Right atrium auricular region (tissue), 2 donors: ENCODE data around the gene MGAT5B. TPM values are rescaled to one million over a fixed set of nuclear protein-coding genes. Genes with fewer than 3 reads are reported as not detected.

Experiments
- DNase-seq: peaks from one replicate; pipeline ENCODE4 v3.0.0-alpha.2; 2019; ENCODE audit warnings: low spot score
- H3K27ac ChIP-seq, 2 donors: fragments of 200-600 bp; sonication (generic); 1 replicate in 1 of 2; 2 replicates in 1 of 2; pipeline ENCODE4 v1.5.1; 2016 to 2019
- H3K27me3 ChIP-seq, 2 donors: fragments of 200-600 bp; sonication (generic); one replicate each; pipeline versions ENCODE4 v1.5.1 to v1.6.0; 2017 to 2019
- H3K36me3 ChIP-seq: fragments of 200-600 bp; sonication (generic); one replicate; pipeline ENCODE4 v1.5.1; 2016
- H3K4me1 ChIP-seq, 2 donors: fragments of 200-600 bp; sonication (generic); one replicate each; pipeline versions ENCODE4 v1.5.1 to v1.6.0; 2017 to 2019
- H3K4me3 ChIP-seq, 2 donors: fragments of 200-600 bp; sonication (generic); 1 replicate in 1 of 2; 2 replicates in 1 of 2; pipeline ENCODE4 v1.5.1; 2017 to 2019; ENCODE audit warnings: mild to moderate bottlenecking in 1 of 2, moderate library complexity in 1 of 2
- H3K9me3 ChIP-seq, 2 donors: fragments of 200-600 bp; sonication (generic); one replicate each; pipeline ENCODE4 v1.5.1; 2019
- CTCF ChIP-seq, 2 donors: fragments of 200-600 bp; sonication (generic); IDR thresholded peaks; one replicate each; pipeline ENCODE4 v1.5.1; 2019; ENCODE audit warnings: antibody characterized with exemption in 2 of 2
- total RNA-seq, 2 donors: library from RNA; depleted of rRNA; stranded (reverse); fragments of >200 nt; gene quantifications; one replicate each; pipeline ENCODE4 v1.1.0, GENCODE V29; 2016

The MGAT5B gene
- total RNA-seq, 2 donors from 2014 or later: not detected

GRCh38 chr17:76992891-76993290, 124.7 kb downstream of the MGAT5B start:
- Histone ChIP-seq H3K27ac (no peak overlapping the region), H3K4me1 (no peaks in the 10 kb centered on the region), H3K9me3 (no peaks in the 10 kb centered on the region), H3K36me3 (no peaks in the 10 kb centered on the region), H3K27me3 (no peaks in the 10 kb centered on the region), H3K4me3 (no peak overlapping the region)
- TF ChIP-seq CTCF (IDR thresholded peaks at IDR 0.05): no peak
- DNase-seq: no peak

DNA sequence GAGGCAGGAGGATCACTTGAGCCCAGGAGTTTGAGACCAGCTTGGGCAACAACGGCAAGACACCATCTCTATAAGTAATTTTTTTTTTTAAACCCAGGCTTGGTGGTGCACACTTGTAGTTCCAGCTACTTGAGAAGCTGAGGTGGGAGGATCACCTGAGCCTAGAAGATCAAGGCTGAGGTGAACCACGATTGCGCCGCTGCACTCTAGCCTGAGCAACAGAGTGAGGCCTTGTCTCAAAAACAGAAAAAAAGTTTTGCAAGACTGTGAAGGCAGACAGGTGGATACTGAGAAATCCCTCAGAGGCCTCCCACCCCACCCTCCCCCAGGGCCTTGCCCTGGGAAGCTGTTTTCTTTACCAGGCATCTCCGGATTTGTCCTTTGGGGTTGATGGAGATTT, 125.4 kb downstream of the MGAT5B start:
- H3K4me1 ChIP-seq: no peaks in the 10 kb centered on the region

DNA sequence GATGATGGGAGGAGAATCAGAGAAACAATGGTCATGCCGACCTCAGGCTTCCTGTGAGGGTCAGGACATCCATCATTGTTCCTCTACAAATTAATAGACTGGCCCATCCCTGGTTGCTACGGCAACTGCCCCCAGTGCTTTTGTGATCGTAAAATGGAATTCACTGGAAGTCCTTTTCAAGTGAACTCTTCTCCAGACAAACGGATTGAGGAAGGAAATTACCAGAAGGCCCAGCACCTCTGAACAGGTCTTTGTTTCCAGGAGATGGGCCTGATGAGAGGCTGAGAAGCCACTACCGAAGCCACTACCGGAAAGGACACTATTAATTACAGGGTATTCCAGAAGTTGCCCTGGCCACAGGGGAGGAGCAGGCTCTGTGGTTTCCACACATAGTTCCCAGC, 126.0 kb downstream of the MGAT5B start:
- H3K4me3 ChIP-seq: no peak overlapping the region
- H3K9me3 ChIP-seq: no peaks in the 10 kb centered on the region
- no peak overlapping the region for H3K27ac ChIP-seq
- no peak for DNase-seq
- TF ChIP-seq CTCF (IDR thresholded peaks at IDR 0.05): no peak
- H3K36me3 ChIP-seq: no peaks in the 10 kb centered on the region
- no peaks in the 10 kb centered on the region for H3K27me3 ChIP-seq
- H3K4me1 ChIP-seq: no peaks in the 10 kb centered on the region

More for the DNA sequence above, 125.4 kb downstream of the MGAT5B start:
- Histone ChIP-seq H3K4me3 (no peak overlapping the region), H3K27me3 (no peaks in the 10 kb centered on the region), H3K36me3 (no peaks in the 10 kb centered on the region), H3K9me3 (no peaks in the 10 kb centered on the region), H3K27ac (no peak overlapping the region)
- DNase-seq: no peak
- TF ChIP-seq CTCF (IDR thresholded peaks at IDR 0.05): no peak

GRCh38 chr17:76995387-76996105, 127.3 kb downstream of the MGAT5B start:
- Histone ChIP-seq H3K9me3 (no peaks in the 10 kb centered on the region), H3K4me1 (no peaks in the 10 kb centered on the region), H3K27ac (no peak overlapping the region), H3K4me3 (no peak overlapping the region), H3K36me3 (no peaks in the 10 kb centered on the region), H3K27me3 (no peaks in the 10 kb centered on the region)
- TF ChIP-seq CTCF (IDR thresholded peaks at IDR 0.05): no peak
- no peak for DNase-seq

DNA sequence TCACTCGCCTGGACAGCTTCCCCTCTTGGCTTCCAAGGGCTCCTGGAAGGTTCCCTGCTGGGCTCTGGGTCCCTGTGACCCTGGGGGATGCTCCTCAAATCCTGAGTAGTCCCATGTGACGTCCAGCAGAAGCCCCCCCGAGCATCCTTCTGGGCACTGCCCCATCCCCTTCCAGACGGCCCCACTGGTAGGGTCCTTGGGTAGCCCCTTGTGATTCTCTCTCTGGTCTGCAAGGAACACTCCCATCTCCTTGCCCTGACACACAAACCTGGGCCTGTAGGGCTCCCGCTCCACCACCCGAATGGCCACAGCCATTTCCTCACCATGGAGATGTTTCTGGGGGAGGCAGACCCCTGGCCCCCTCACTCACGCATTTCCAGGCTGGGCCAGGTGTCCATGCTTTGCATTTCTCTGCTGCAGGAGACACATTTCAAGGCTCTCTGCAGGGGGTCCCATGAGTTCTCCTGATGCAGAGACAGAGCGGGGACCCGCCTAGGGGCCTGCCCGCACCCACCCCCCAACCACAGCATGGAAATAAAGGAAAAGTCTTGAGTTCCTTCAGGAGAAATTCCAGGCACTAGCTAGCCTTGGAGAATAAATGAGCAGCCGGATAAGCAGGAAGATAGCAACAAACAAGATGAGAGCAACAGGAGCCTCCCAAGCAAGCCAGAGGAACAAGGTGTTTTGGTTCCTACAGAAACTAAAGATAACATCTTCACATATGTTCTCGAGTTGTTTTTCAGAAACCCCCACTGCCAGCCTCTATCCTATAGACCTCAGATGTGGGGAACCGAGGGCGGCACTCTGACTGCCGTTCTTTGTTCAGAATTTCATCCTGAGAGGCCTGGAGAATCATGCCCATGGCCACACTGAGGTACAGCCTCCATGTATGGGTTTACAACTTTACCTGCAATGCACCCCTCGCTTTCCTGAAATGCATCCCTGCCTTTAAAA, 128.8 kb downstream of the MGAT5B start:
- Histone ChIP-seq H3K36me3 (no peaks in the 10 kb centered on the region), H3K4me3 (no peak overlapping the region), H3K4me1 (no peaks in the 10 kb centered on the region), H3K9me3 (no peaks in the 10 kb centered on the region), H3K27me3 (no peaks in the 10 kb centered on the region), H3K27ac (no peak overlapping the region)
- no peak for TF ChIP-seq CTCF (IDR thresholded peaks at IDR 0.05)
- DNase-seq: no peak
